Nephron (organoid): Measurements from ENCODE around the gene RAB17.
A peak's percentile ranks its signal among the peaks of the same experiment; 100 is the strongest.

Experiments used
- H3K27ac Mint-ChIP-seq, 3 experiments: 2 replicates each; pipeline ENCODE4 v1.8.0; 2020; ENCODE audit warnings: mixed read lengths in 3 of 3, mild to moderate bottlenecking in 2 of 3, moderate library complexity in 1 of 3
- H3K27me3 Mint-ChIP-seq: 2 replicates; pipeline ENCODE4 v1.8.0; 2021; ENCODE audit warnings: low read depth, mild to moderate bottlenecking, moderate library complexity, mixed read lengths
- H3K36me3 Mint-ChIP-seq: 2 replicates; pipeline ENCODE4 v1.8.0; 2020; ENCODE audit warnings: low read depth, mixed read lengths
- H3K4me1 Mint-ChIP-seq: 2 replicates; pipeline ENCODE4 v1.8.0; 2020; ENCODE audit warnings: mixed read lengths
- H3K4me3 Mint-ChIP-seq, 3 experiments: 2 replicates each; pipeline ENCODE4 v1.8.0; 2020; ENCODE audit warnings: mild to moderate bottlenecking in 3 of 3, mixed read lengths in 3 of 3, moderate library complexity in 2 of 3
- H3K9me3 Mint-ChIP-seq: 2 replicates; pipeline ENCODE4 v1.8.0; 2020; ENCODE audit warnings: mixed read lengths
- CTCF ChIP-seq, 3 experiments: fragments of 200-600 bp; sonication (generic); IDR thresholded peaks; one replicate each; pipeline ENCODE4 v1.5.0; 2021; ENCODE audit warnings: antibody characterized with exemption in 3 of 3; ENCODE audit not compliant: unreplicated experiment in 3 of 3

The RAB17 gene

GRCh38 chr2:237588044-237588696 is 2.4 kb downstream of the RAB17 start:
- Mint-ChIP-seq H3K4me3 (no peak overlapping the region), H3K27ac (peak overlapping the region in 1 of 3 experiments; percentile 56), H3K9me3 (no peaks in the 10 kb centered on the region), H3K27me3 (no peaks in the 10 kb centered on the region), H3K36me3 (peaks cover 3% of the 10 kb centered on the region), H3K4me1 (peaks cover 34% of the 10 kb centered on the region)
- TF ChIP-seq CTCF (IDR thresholded peaks at IDR 0.05; ENCODE audit: unreplicated experiment in 3 of 3): no peak

- Mint-ChIP-seq H3K27me3 (no peaks in the 10 kb centered on the region), H3K36me3 (peaks cover 3% of the 10 kb centered on the region), H3K4me1 (peaks cover 36% of the 10 kb centered on the region), H3K4me3 (no peak overlapping the region), H3K9me3 (no peaks in the 10 kb centered on the region), H3K27ac (no peak overlapping the region)
- TF ChIP-seq CTCF (IDR thresholded peaks at IDR 0.05; ENCODE audit: unreplicated experiment in 3 of 3): no peak
These were observed 4.8 kb downstream of the RAB17 start for GRCh38 chr2:237585590-237586221.

- Mint-ChIP-seq H3K4me3 (no peak overlapping the region), H3K36me3 (peaks cover 3% of the 10 kb centered on the region), H3K27me3 (no peaks in the 10 kb centered on the region), H3K4me1 (peaks cover 25% of the 10 kb centered on the region), H3K9me3 (no peaks in the 10 kb centered on the region), H3K27ac (no peak overlapping the region)
- TF ChIP-seq CTCF (IDR thresholded peaks at IDR 0.05; ENCODE audit: unreplicated experiment in 3 of 3): no peak
These were observed 6.9 kb downstream of the RAB17 start for GRCh38 chr2:237583385-237584295.

- Mint-ChIP-seq H3K27me3 (no peaks in the 10 kb centered on the region), H3K9me3 (no peaks in the 10 kb centered on the region), H3K27ac (peak overlapping the region in 1 of 3 experiments; percentile 39), H3K36me3 (no peaks in the 10 kb centered on the region), H3K4me1 (peaks cover 19% of the 10 kb centered on the region), H3K4me3 (peak overlapping the region in 1 of 3 experiments; percentile 6)
- peak; percentile 46 to 74 (median 63) for TF ChIP-seq CTCF (IDR thresholded peaks at IDR 0.05; ENCODE audit: unreplicated experiment in 3 of 3)
These were observed 8.5 kb downstream of the RAB17 start for GRCh38 chr2:237581751-237582746.

- Mint-ChIP-seq H3K9me3 (no peaks in the 10 kb centered on the region), H3K36me3 (no peaks in the 10 kb centered on the region), H3K27ac (peak overlapping the region in 1 of 3 experiments; percentile 39), H3K27me3 (peaks cover 4% of the 10 kb centered on the region), H3K4me3 (peak overlapping the region in 1 of 3 experiments; percentile 6), H3K4me1 (peaks cover 17% of the 10 kb centered on the region)
- TF ChIP-seq CTCF (IDR thresholded peaks at IDR 0.05; ENCODE audit: unreplicated experiment in 3 of 3): no peak
These were observed 9.2 kb downstream of the RAB17 start for GRCh38 chr2:237581326-237581725.
